HT1080 (cell line): ENCODE data around the gene TEX29. TPM values are rescaled to one million over a fixed set of nuclear protein-coding genes. Genes with fewer than 3 reads are reported as not detected.

Experiments
- DNase-seq: peaks from one replicate; pipeline ENCODE4 v3.0.0-alpha.2; 2015; ENCODE audit warnings: low read depth
- total RNA-seq: library from RNA; depleted of rRNA; stranded (reverse); fragments of >200 nt; shearing (Covaris generic); gene quantifications from 2 replicates; pipeline ENCODE4 v1.2.3, GENCODE V29; 2014

Gene TEX29
- total RNA-seq, 1 experiment from 2014 or later, result 0.29 TPM

GRCh38 chr13:111367340-111367739 lies 46.9 kb downstream of the TEX29 start:
- DNase-seq, result no peak

- no peak for DNase-seq
These were observed 47.6 kb downstream of the TEX29 start for GRCh38 chr13:111368091-111368490.

- no peak for DNase-seq
These were observed 49.7 kb downstream of the TEX29 start for GRCh38 chr13:111370147-111370546.

- no peak for DNase-seq
These were observed 50.4 kb downstream of the TEX29 start for GRCh38 chr13:111370570-111371535.

GRCh38 chr13:111371720-111372119 lies 51.3 kb downstream of the TEX29 start:
- no peak for DNase-seq

- no peak for DNase-seq
These were observed 52.4 kb downstream of the TEX29 start for GRCh38 chr13:111372651-111373425.

- no peak for DNase-seq
These were observed 53.0 kb downstream of the TEX29 start for GRCh38 chr13:111373486-111373885.

GRCh38 chr13:111380431-111380830 lies 60.0 kb downstream of the TEX29 start:
- DNase-seq, result no peak

GRCh38 chr13:111382411-111382810 lies 62.0 kb downstream of the TEX29 start:
- DNase-seq, result no peak

GRCh38 chr13:111382877-111383276 lies 62.4 kb downstream of the TEX29 start:
- DNase-seq, result no peak

GRCh38 chr13:111383591-111384440 lies 63.4 kb downstream of the TEX29 start:
- no peak for DNase-seq

GRCh38 chr13:111384441-111385182 lies 64.2 kb downstream of the TEX29 start:
- DNase-seq, result no peak

- DNase-seq, result no peak
These were observed 64.9 kb downstream of the TEX29 start for GRCh38 chr13:111385183-111385857.

GRCh38 chr13:111387026-111387871 lies 66.8 kb downstream of the TEX29 start:
- DNase-seq, result no peak

- DNase-seq, result no peak
These were observed 67.6 kb downstream of the TEX29 start for GRCh38 chr13:111387945-111388600.

GRCh38 chr13:111388851-111389500 lies 68.5 kb downstream of the TEX29 start:
- DNase-seq, result no peak

GRCh38 chr13:111389621-111390521 lies 69.4 kb downstream of the TEX29 start:
- no peak for DNase-seq
